CD1c-positive myeloid dendritic cell (primary cell): ENCODE results near the gene HTR1D.
"Not testable (repeated sequence)": the region's sequence is repeated elsewhere in the genome, so short reads cannot be mapped to it uniquely, and the experiment has no call there.

Experiments used
- DNase-seq: peaks from one replicate; pipeline ENCODE4 v3.0.0-alpha.2; 2016; ENCODE audit errors: extremely low spot score

Gene HTR1D

GRCh38 chr1:23217421-23218115 is at the start of gene HTR1D:
TSS of gene HTR1D (minus strand) at chr1:23217502. CDS start at chr1:23194219, 23,283 bp downstream.
- DNase-seq: no peak

GRCh38 chr1:23263380-23263887 is 46.1 kb upstream of the HTR1D start:
- no peak for DNase-seq

- not testable (repeated sequence) for DNase-seq
These were observed 40.8 kb upstream of the HTR1D start for GRCh38 chr1:23258082-23258481.

- not testable (repeated sequence) for DNase-seq
These were observed 40.1 kb upstream of the HTR1D start for GRCh38 chr1:23257371-23257770.

- no peak for DNase-seq
These were observed 37.3 kb upstream of the HTR1D start for GRCh38 chr1:23254584-23254983.

GRCh38 chr1:23251812-23252211 is 34.5 kb upstream of the HTR1D start:
- DNase-seq: no peak

- no peak for DNase-seq
These were observed 32.6 kb upstream of the HTR1D start for GRCh38 chr1:23249787-23250454.

- no peak for DNase-seq
These were observed 30.0 kb upstream of the HTR1D start for GRCh38 chr1:23247276-23247675.

GRCh38 chr1:23246274-23246673 is 29.0 kb upstream of the HTR1D start:
- DNase-seq: no peak

- DNase-seq: no peak
These were observed 27.0 kb upstream of the HTR1D start for GRCh38 chr1:23244256-23244761.

- no peak for DNase-seq
These were observed 25.1 kb upstream of the HTR1D start for GRCh38 chr1:23242414-23242813.

- DNase-seq: no peak
These were observed 22.5 kb upstream of the HTR1D start for GRCh38 chr1:23239638-23240295.

- DNase-seq: no peak
These were observed 21.3 kb upstream of the HTR1D start for GRCh38 chr1:23238565-23238964.

- DNase-seq: no peak
These were observed 20.2 kb upstream of the HTR1D start for GRCh38 chr1:23237508-23237907.

GRCh38 chr1:23227806-23228205 is 10.5 kb upstream of the HTR1D start:
- DNase-seq: no peak

- no peak for DNase-seq
These were observed 7.7 kb upstream of the HTR1D start for GRCh38 chr1:23224739-23225648.

- not testable (repeated sequence) for DNase-seq
These were observed 6.7 kb upstream of the HTR1D start for GRCh38 chr1:23223963-23224362.

GRCh38 chr1:23223490-23223951 is 6.2 kb upstream of the HTR1D start:
- DNase-seq: not testable (repeated sequence)

GRCh38 chr1:23222742-23223141 is 5.4 kb upstream of the HTR1D start:
- no peak for DNase-seq

GRCh38 chr1:23222331-23222730 is 5.0 kb upstream of the HTR1D start:
- DNase-seq: no peak

- DNase-seq: no peak
These were observed 3.8 kb upstream of the HTR1D start for GRCh38 chr1:23221107-23221506.
